Stimulated activated CD4-positive, alpha-beta T cell treated with anti-CD3 and anti-CD28 coated beads, TNF-alpha, amount 100 ng/mL, for 48 hours (primary cell): ENCODE measurements around the gene GDF10.
A peak's percentile ranks its signal among the peaks of the same experiment; 100 is the strongest.

Source experiments
- DNase-seq, 3 donors: peaks; one replicate each; pipeline ENCODE4 v3.0.0-alpha.2; 2020; ENCODE audit warnings: low read depth in 3 of 3

GDF10 gene

GRCh38 chr10:47294501-47294900 is 5.5 kb upstream of the GDF10 start:
- DNase-seq, result no peak

GRCh38 chr10:47295411-47295810 is 4.6 kb upstream of the GDF10 start:
- DNase-seq, result no peak

- DNase-seq, result no peak
Observed at GRCh38 chr10:47296156-47296894, 3.7 kb upstream of the GDF10 start.

GRCh38 chr10:47296941-47297340 is 3.1 kb upstream of the GDF10 start:
- DNase-seq, result no peak

- DNase-seq, result no peak
Observed at GRCh38 chr10:47297866-47298540, 2.0 kb upstream of the GDF10 start.

- no peak for DNase-seq
Observed at GRCh38 chr10:47298715-47299114, 1.3 kb upstream of the GDF10 start.

GRCh38 chr10:47300429-47300931 is 483 bp downstream of the GDF10 start:
- no peak for DNase-seq

GRCh38 chr10:47301833-47302232 is 1.8 kb downstream of the GDF10 start:
- no peak for DNase-seq

- DNase-seq, result no peak
Observed at GRCh38 chr10:47303105-47303504, 3.1 kb downstream of the GDF10 start.

- no peak for DNase-seq
Observed at GRCh38 chr10:47303866-47304265, 3.9 kb downstream of the GDF10 start.

GRCh38 chr10:47305566-47305965 is 5.6 kb downstream of the GDF10 start:
- no peak for DNase-seq

GRCh38 chr10:47306387-47307210 is 6.6 kb downstream of the GDF10 start:
- DNase-seq, result no peak

- no peak for DNase-seq
Observed at GRCh38 chr10:47307381-47307780, 7.4 kb downstream of the GDF10 start.

GRCh38 chr10:47308775-47309174 is 8.8 kb downstream of the GDF10 start:
- DNase-seq, result no peak

GRCh38 chr10:47309408-47310089 is 9.6 kb downstream of the GDF10 start:
- DNase-seq, result no peak

GRCh38 chr10:47310090-47310505 is 10.1 kb downstream of the GDF10 start:
- DNase-seq, result no peak

GRCh38 chr10:47311193-47311931 is 11.4 kb downstream of the GDF10 start:
- peak in 1 of 3 donors; percentile 17 for DNase-seq

- peak; percentile 65 to 79 (median 77) for DNase-seq
Observed at GRCh38 chr10:47311932-47312662, 12.1 kb downstream of the GDF10 start.

GRCh38 chr10:47312663-47312995 is 12.6 kb downstream of the GDF10 start:
- DNase-seq, result no peak

- DNase-seq, result no peak
Observed at GRCh38 chr10:47314416-47314970, 14.5 kb downstream of the GDF10 start.
